Natural killer cell (primary cell): ENCODE results near the gene SUMO1. TPM values are rescaled to one million over a fixed set of nuclear protein-coding genes. Genes with fewer than 3 reads are reported as not detected.

Experiments used
- ATAC-seq, 3 donors: fragments of 150-1000 bp in 2 of 3; fragments of 200-7000 bp in 1 of 3; cut with Tn5 transposase; 1 replicate in 1 of 3; 2 replicates in 2 of 3; pipeline ENCODE4 v1.10.0; 2021; ENCODE audit warnings: mild to moderate bottlenecking in 2 of 3, moderate library complexity in 2 of 3
- DNase-seq, 2 donors: peaks; one replicate each; pipeline versions ENCODE4 v3.0.0 to v3.0.0-alpha.2; 2013 to 2021; ENCODE audit warnings: mixed read lengths in 1 of 2
- H3K27ac ChIP-seq: one replicate; pipeline ENCODE4 v1.5.1; 2013; ENCODE audit warnings: mild to moderate bottlenecking, low read length
- H3K27me3 ChIP-seq: one replicate; pipeline ENCODE4 v1.6.1; 2013; ENCODE audit warnings: low read length; ENCODE audit not compliant: control insufficient read depth, insufficient read depth
- H3K36me3 ChIP-seq: one replicate; pipeline ENCODE4 v1.6.1; 2013; ENCODE audit warnings: low read length; ENCODE audit not compliant: control insufficient read depth, insufficient read depth
- H3K4me1 ChIP-seq: one replicate; pipeline ENCODE4 v1.6.1; 2013; ENCODE audit warnings: low read length; ENCODE audit not compliant: control insufficient read depth, insufficient read depth
- H3K4me3 ChIP-seq: one replicate; pipeline ENCODE4 v1.5.1; 2013; ENCODE audit warnings: low read length
- H3K9me3 ChIP-seq: one replicate; pipeline ENCODE4 v1.6.1; 2013; ENCODE audit warnings: low read length; ENCODE audit not compliant: control insufficient read depth, insufficient read depth
- H3K27ac Mint-ChIP-seq, 2 donors: one replicate each; pipeline ENCODE4 v1.8.0; 2022; ENCODE audit warnings: mild to moderate bottlenecking in 2 of 2, mixed read lengths in 2 of 2, moderate library complexity in 1 of 2
- H3K27me3 Mint-ChIP-seq, 2 donors: one replicate each; pipeline ENCODE4 v1.8.0; 2022; ENCODE audit warnings: low read depth in 2 of 2, mixed read lengths in 2 of 2
- H3K36me3 Mint-ChIP-seq: one replicate; pipeline ENCODE4 v1.8.0; 2022; ENCODE audit warnings: mixed read lengths
- H3K4me1 Mint-ChIP-seq, 2 donors: one replicate each; pipeline ENCODE4 v1.8.0; 2022; ENCODE audit warnings: mixed read lengths in 2 of 2
- H3K4me3 Mint-ChIP-seq: one replicate; pipeline ENCODE4 v1.8.0; 2022; ENCODE audit warnings: mild to moderate bottlenecking, moderate library complexity, mixed read lengths
- H3K9me3 Mint-ChIP-seq, 2 donors: one replicate each; pipeline ENCODE4 v1.8.0; 2022; ENCODE audit warnings: mixed read lengths in 2 of 2
- WGBS: methylation state at CpG from one replicate; pipeline ENCODE4 v1.1.7; 2013; ENCODE audit warnings: missing lambda C conversion rate; ENCODE audit not compliant: insufficient coverage; 5-methylcytosine and 5-hydroxymethylcytosine counted together
- intact Hi-C: fragments of 100-400 bp; cut with micrococcal nuclease; formaldehyde crosslinking; loops from one replicate; pipeline ENCODE4 v1.14.2; 2022
- total RNA-seq, 4 donors: library from RNA; stranded (reverse); fragments of 120-200 nt in 1 of 4; gene quantifications; one replicate each; pipeline versions ENCODE4 v1.2.3 to v1.2.4, GENCODE V29; 2013 to 2022
- TF ChIP-seq, protein P1 (sequence below): fragments of 200-600 bp; IDR thresholded peaks from one replicate; pipeline ENCODE4 v1.8.0; 2022; ENCODE audit warnings: antibody characterized with exemption

SUMO1 gene
- total RNA-seq, 3 donors from 2014 or later (not counting 1 experiment from before 2014, with no cell fraction given), result 70.1 to 84.1 (median 70.7) TPM

- intact Hi-C loops, result no loop called here
- Histone ChIP-seq H3K4me1 (no peaks in the 10 kb centered on the region), H3K9me3 (no peaks in the 10 kb centered on the region), H3K36me3 (peaks cover 23% of the 10 kb centered on the region), H3K27ac (no peak overlapping the region), H3K4me3 (no peak overlapping the region), H3K27me3 (no peaks in the 10 kb centered on the region)
- Mint-ChIP-seq H3K27ac (no peak overlapping the region), H3K36me3 (peaks cover 11% of the 10 kb centered on the region), H3K4me1 (peaks cover 35 to 42% of the 10 kb centered on the region in 2 donors), H3K9me3 (no peaks in the 10 kb centered on the region), H3K4me3 (no peak overlapping the region), H3K27me3 (no peaks in the 10 kb centered on the region)
- 90% methylated on average over 1 of the region's 1 CpG for WGBS
- no peak for ATAC-seq
- no peak for DNase-seq
- TF ChIP-seq, protein P1, sequence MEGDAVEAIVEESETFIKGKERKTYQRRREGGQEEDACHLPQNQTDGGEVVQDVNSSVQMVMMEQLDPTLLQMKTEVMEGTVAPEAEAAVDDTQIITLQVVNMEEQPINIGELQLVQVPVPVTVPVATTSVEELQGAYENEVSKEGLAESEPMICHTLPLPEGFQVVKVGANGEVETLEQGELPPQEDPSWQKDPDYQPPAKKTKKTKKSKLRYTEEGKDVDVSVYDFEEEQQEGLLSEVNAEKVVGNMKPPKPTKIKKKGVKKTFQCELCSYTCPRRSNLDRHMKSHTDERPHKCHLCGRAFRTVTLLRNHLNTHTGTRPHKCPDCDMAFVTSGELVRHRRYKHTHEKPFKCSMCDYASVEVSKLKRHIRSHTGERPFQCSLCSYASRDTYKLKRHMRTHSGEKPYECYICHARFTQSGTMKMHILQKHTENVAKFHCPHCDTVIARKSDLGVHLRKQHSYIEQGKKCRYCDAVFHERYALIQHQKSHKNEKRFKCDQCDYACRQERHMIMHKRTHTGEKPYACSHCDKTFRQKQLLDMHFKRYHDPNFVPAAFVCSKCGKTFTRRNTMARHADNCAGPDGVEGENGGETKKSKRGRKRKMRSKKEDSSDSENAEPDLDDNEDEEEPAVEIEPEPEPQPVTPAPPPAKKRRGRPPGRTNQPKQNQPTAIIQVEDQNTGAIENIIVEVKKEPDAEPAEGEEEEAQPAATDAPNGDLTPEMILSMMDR, result no peak
Measured at GRCh38 chr2:202221873-202222272, 16.5 kb downstream of the SUMO1 start.

DNA sequence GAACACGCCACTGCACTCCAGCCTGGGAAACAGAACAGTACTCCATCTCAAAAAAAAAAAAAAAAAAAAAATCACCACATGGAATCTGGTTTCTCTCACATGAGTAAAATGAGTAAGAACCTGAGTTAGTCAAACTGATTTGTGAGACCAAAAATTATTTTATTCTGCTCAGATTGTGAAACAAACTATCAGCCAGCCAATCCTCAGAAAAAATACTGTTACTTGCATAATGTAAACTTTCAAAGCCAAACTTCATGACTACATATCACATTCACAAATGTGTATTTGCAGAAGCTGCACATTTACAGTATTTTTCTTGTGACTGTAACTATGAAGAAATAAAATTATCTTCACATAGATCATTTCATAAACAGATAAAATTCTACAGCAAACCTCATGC is 23.2 kb downstream of the SUMO1 start:
- TF ChIP-seq, protein P1, result no peak
- H3K36me3 ChIP-seq, result peaks cover 25% of the 10 kb centered on the region
- DNase-seq (no peak), ATAC-seq (no peak)
- no peaks in the 10 kb centered on the region for H3K4me1 ChIP-seq
- H3K4me3 ChIP-seq, result no peak overlapping the region
- no peaks in the 10 kb centered on the region for H3K27me3 ChIP-seq
- Mint-ChIP-seq H3K4me1 (peaks cover 0 to 6% of the 10 kb centered on the region in 2 donors), H3K4me3 (no peak overlapping the region), H3K36me3 (no peaks in the 10 kb centered on the region), H3K27ac (no peak overlapping the region), H3K9me3 (no peaks in the 10 kb centered on the region), H3K27me3 (no peaks in the 10 kb centered on the region)
- H3K9me3 ChIP-seq, result no peaks in the 10 kb centered on the region
- WGBS, result no CpG with 5 or more reads among the region's 1 CpG
- intact Hi-C loops, result no loop called here
- no peak overlapping the region for H3K27ac ChIP-seq

- H3K4me3 Mint-ChIP-seq, result no peak overlapping the region
- no peak overlapping the region for H3K27ac ChIP-seq
- H3K36me3 ChIP-seq, result peaks cover 34% of the 10 kb centered on the region
- ATAC-seq (no peak), DNase-seq (no peak)
- H3K9me3 ChIP-seq, result no peaks in the 10 kb centered on the region
- no peaks in the 10 kb centered on the region for H3K27me3 ChIP-seq
- TF ChIP-seq, protein P1, result no peak
- H3K4me1 Mint-ChIP-seq, result peaks cover under 1 to 1% of the 10 kb centered on the region in 2 donors
- H3K27ac Mint-ChIP-seq, result no peak overlapping the region
- H3K36me3 Mint-ChIP-seq, result peaks cover 10% of the 10 kb centered on the region
- no peak overlapping the region for H3K4me3 ChIP-seq
- H3K27me3 Mint-ChIP-seq, result no peaks in the 10 kb centered on the region
- intact Hi-C loops, result no loop called here
- no peaks in the 10 kb centered on the region for H3K9me3 Mint-ChIP-seq
- no peaks in the 10 kb centered on the region for H3K4me1 ChIP-seq
Measured at GRCh38 chr2:202208526-202208925, 29.9 kb downstream of the SUMO1 start.

- H3K36me3 ChIP-seq, result peaks cover 25% of the 10 kb centered on the region
- no peaks in the 10 kb centered on the region for H3K9me3 Mint-ChIP-seq
- 97% methylated on average over 2 of the region's 2 CpGs for WGBS
Measured at GRCh38 chr2:202204855-202205254, 33.5 kb downstream of the SUMO1 start.

More at GRCh38 chr2:202204855-202205254, 33.5 kb downstream of the SUMO1 start:
- H3K36me3 Mint-ChIP-seq, result peaks cover 10% of the 10 kb centered on the region
- TF ChIP-seq, protein P1, result no peak
- DNase-seq (no peak), ATAC-seq (peak in 1 of 3 donors; percentile 54)
- H3K27ac Mint-ChIP-seq, result no peak overlapping the region
- Histone ChIP-seq H3K4me3 (no peak overlapping the region), H3K27ac (no peak overlapping the region), H3K9me3 (no peaks in the 10 kb centered on the region), H3K4me1 (no peaks in the 10 kb centered on the region), H3K27me3 (no peaks in the 10 kb centered on the region)
- no peaks in the 10 kb centered on the region for H3K27me3 Mint-ChIP-seq
- intact Hi-C loops, result no loop called here
- H3K4me3 Mint-ChIP-seq, result no peak overlapping the region
- H3K4me1 Mint-ChIP-seq, result peaks cover 9 to 11% of the 10 kb centered on the region in 2 donors
